Uterus (tissue), 4 donors: ENCODE measurements around the gene ZBTB46. TPM values are rescaled to one million over a fixed set of nuclear protein-coding genes. Genes with fewer than 3 reads are reported as not detected.

Experiments
- DNase-seq, 2 donors: peaks; one replicate each; pipeline ENCODE4 v3.0.0-alpha.2; 2019 to 2020
- H3K27ac ChIP-seq, 2 donors: fragments of 200-600 bp; sonication (generic); 1 replicate in 1 of 2; 2 replicates in 1 of 2; pipeline ENCODE4 v1.5.1; 2016 to 2018
- H3K27me3 ChIP-seq, 2 donors: fragments of 200-600 bp; sonication (generic); one replicate each; pipeline ENCODE4 v1.5.1; 2018 to 2019; ENCODE audit warnings: control low read depth in 1 of 2
- H3K36me3 ChIP-seq, 2 donors: fragments of 200-600 bp; sonication (generic); one replicate each; pipeline ENCODE4 v1.5.1; 2019; ENCODE audit warnings: control low read depth in 1 of 2
- H3K4me1 ChIP-seq, 2 donors: fragments of 200-600 bp; sonication (generic); one replicate each; pipeline ENCODE4 v1.5.1; 2018 to 2019; ENCODE audit warnings: control low read depth in 1 of 2
- H3K4me3 ChIP-seq, 2 donors: fragments of 200-600 bp; sonication (generic); 1 replicate in 1 of 2; 2 replicates in 1 of 2; pipeline ENCODE4 v1.5.1; 2018 to 2019; ENCODE audit warnings: mild to moderate bottlenecking in 1 of 2
- H3K9me3 ChIP-seq, 2 donors: fragments of 200-600 bp; sonication (generic); one replicate each; pipeline ENCODE4 v1.5.1; 2019; ENCODE audit warnings: control low read depth in 1 of 2
- CTCF ChIP-seq, 4 experiments: fragments of 200-600 bp in 2 of 4; fragments of 450-650 bp in 2 of 4; sonication (generic) in 2 of 4; IDR thresholded peaks; one replicate each; pipeline ENCODE4 v1.5.1; 2016 to 2019; ENCODE audit warnings: antibody characterized with exemption in 4 of 4, mild to moderate bottlenecking in 2 of 4, moderate library complexity in 1 of 4
- POLR2A ChIP-seq, 2 donors: fragments of 450-650 bp; IDR thresholded peaks; one replicate each; pipeline ENCODE4 v1.6.1; 2016; ENCODE audit warnings: antibody characterized with exemption in 2 of 2, mild to moderate bottlenecking in 1 of 2, moderate library complexity in 1 of 2
- intact Hi-C: fragments of 100-400 bp; cut with DNase I; formaldehyde crosslinking; loops from one replicate; pipeline ENCODE4 v1.15.1; 2023; ENCODE audit warnings: low total_unique reads
- total RNA-seq, 4 donors: library from RNA; depleted of rRNA in 3 of 4; stranded (reverse); fragments of >200 nt in 3 of 4; gene quantifications; one replicate each; pipeline versions ENCODE4 v1.1.0 to v1.2.4, GENCODE V29; 2014 to 2023
- donor health status: DM: yes; HTN: yes; CAD: no.

Gene ZBTB46
- total RNA-seq, 4 donors from 2014 or later: 5.0 to 62.8 (median 38.8) TPM

GRCh38 chr20:63756648-63756991, 74.4 kb downstream of the ZBTB46 start:
- DNase-seq: no peak
- Histone ChIP-seq H3K4me3 (no peak overlapping the region), H3K27ac (no peak overlapping the region), H3K9me3 (no peaks in the 10 kb centered on the region), H3K27me3 (no peaks in the 10 kb centered on the region), H3K36me3 (no peaks in the 10 kb centered on the region), H3K4me1 (no peaks in the 10 kb centered on the region)
- no peak for TF ChIP-seq CTCF (IDR thresholded peaks at IDR 0.05)
- TF ChIP-seq POLR2A (IDR thresholded peaks at IDR 0.05): no peak
- intact Hi-C loops: no loop called here

GRCh38 chr20:63755933-63756647, 75.0 kb downstream of the ZBTB46 start:
- Histone ChIP-seq H3K27ac (no peak overlapping the region), H3K4me3 (no peak overlapping the region), H3K36me3 (no peaks in the 10 kb centered on the region), H3K4me1 (no peaks in the 10 kb centered on the region), H3K27me3 (no peaks in the 10 kb centered on the region), H3K9me3 (no peaks in the 10 kb centered on the region)
- intact Hi-C loops: no loop called here
- no peak for TF ChIP-seq CTCF (IDR thresholded peaks at IDR 0.05)
- TF ChIP-seq POLR2A (IDR thresholded peaks at IDR 0.05): no peak
- no peak for DNase-seq

GRCh38 chr20:63754008-63754407, 77.1 kb downstream of the ZBTB46 start:
- no peaks in the 10 kb centered on the region for H3K4me1 ChIP-seq
- intact Hi-C loops: no loop called here
- no peaks in the 10 kb centered on the region for H3K27me3 ChIP-seq
- H3K36me3 ChIP-seq: no peaks in the 10 kb centered on the region
- no peak overlapping the region for H3K4me3 ChIP-seq
- no peak for DNase-seq
- H3K9me3 ChIP-seq: no peaks in the 10 kb centered on the region
- no peak overlapping the region for H3K27ac ChIP-seq
- no peak for TF ChIP-seq POLR2A (IDR thresholded peaks at IDR 0.05)
- TF ChIP-seq CTCF (IDR thresholded peaks at IDR 0.05): no peak

- Histone ChIP-seq H3K4me3 (no peak overlapping the region), H3K27ac (no peak overlapping the region), H3K4me1 (no peaks in the 10 kb centered on the region), H3K27me3 (no peaks in the 10 kb centered on the region), H3K9me3 (no peaks in the 10 kb centered on the region), H3K36me3 (no peaks in the 10 kb centered on the region)
- intact Hi-C loops: no loop called here
- no peak for TF ChIP-seq POLR2A (IDR thresholded peaks at IDR 0.05)
- no peak for TF ChIP-seq CTCF (IDR thresholded peaks at IDR 0.05)
- no peak for DNase-seq
Observed at GRCh38 chr20:63753381-63753780, 77.7 kb downstream of the ZBTB46 start.

- no peaks in the 10 kb centered on the region for H3K36me3 ChIP-seq
- TF ChIP-seq POLR2A (IDR thresholded peaks at IDR 0.05) (no peak), CTCF (IDR thresholded peaks at IDR 0.05) (no peak)
- H3K27ac ChIP-seq: no peak overlapping the region
- no peaks in the 10 kb centered on the region for H3K27me3 ChIP-seq
- no peaks in the 10 kb centered on the region for H3K9me3 ChIP-seq
- DNase-seq: no peak
- no peak overlapping the region for H3K4me3 ChIP-seq
- intact Hi-C loops: no loop called here
- H3K4me1 ChIP-seq: no peaks in the 10 kb centered on the region
Observed at GRCh38 chr20:63752411-63753101, 78.5 kb downstream of the ZBTB46 start.
